HepG2 (cell line): ENCODE results near the gene INO80.

Experiments used
- MBD4 ChIP-seq: IDR thresholded peaks from 2 replicates; pipeline ENCODE4 v1.6.1; 2012; ENCODE audit warnings: low read length, inconsistent platforms, borderline replicate concordance
- RBM39 ChIP-seq: fragments of 200-400 bp; formaldehyde crosslinking; IDR thresholded peaks from one replicate; pipeline ENCODE4 v1.6.1; 2018; ENCODE audit warnings: antibody characterized with exemption, mild to moderate bottlenecking, low read depth, low read length; ENCODE audit not compliant: poor library complexity, severe bottlenecking
- ZSCAN5A ChIP-seq: sonication (generic); formaldehyde crosslinking; IDR thresholded peaks from 2 replicates; pipeline ENCODE4 v1.8.0; 2022; ENCODE audit warnings: mild to moderate bottlenecking, missing genetic modification reagents, borderline replicate concordance

- TF ChIP-seq RBM39 (no peak), MBD4 (no peak), ZSCAN5A (no peak)
Measured at GRCh38 chr15:41061667-41062066, 54.4 kb downstream of the INO80 start.
